Neutrophil (primary cell): Measurements from ENCODE around the gene CBLL2.

Source experiments
- H3K27ac ChIP-seq: fragments of 200-600 bp; sonication (generic); 2 replicates; pipeline ENCODE4 v1.5.1; 2016; ENCODE audit warnings: mild to moderate bottlenecking, moderate library complexity
- H3K27me3 ChIP-seq: fragments of 200-600 bp; sonication (generic); 2 replicates; pipeline ENCODE4 v1.6.0; 2016; ENCODE audit warnings: mild to moderate bottlenecking
- H3K36me3 ChIP-seq: fragments of 200-600 bp; sonication (generic); 2 replicates; pipeline ENCODE4 v1.5.1; 2017
- H3K4me1 ChIP-seq, 2 experiments: fragments of 200-600 bp in 1 of 2; sonication (generic) in 1 of 2; 1 replicate in 1 of 2; 2 replicates in 1 of 2; pipeline versions ENCODE4 v1.5.1 to v1.6.1; 2013 to 2016; ENCODE audit warnings: low read depth in 1 of 2, low read length in 1 of 2, mild to moderate bottlenecking in 1 of 2, moderate library complexity in 1 of 2; ENCODE audit not compliant: control insufficient read depth in 1 of 2, insufficient read depth in 1 of 2
- H3K4me3 ChIP-seq, 2 experiments: fragments of 200-600 bp in 1 of 2; sonication (generic) in 1 of 2; 1 replicate in 1 of 2; 2 replicates in 1 of 2; pipeline ENCODE4 v1.5.1; 2013 to 2016; ENCODE audit warnings: low read depth in 1 of 2, low read length in 1 of 2, mild to moderate bottlenecking in 1 of 2, moderate library complexity in 1 of 2
- H3K9me3 ChIP-seq: fragments of 200-600 bp; sonication (generic); 2 replicates; pipeline ENCODE4 v1.5.1; 2016
- CTCF ChIP-seq: fragments of 200-600 bp; sonication (generic); IDR thresholded peaks from 2 replicates; pipeline ENCODE4 v1.5.1; 2016; ENCODE audit warnings: antibody characterized with exemption

Gene CBLL2, protein sequence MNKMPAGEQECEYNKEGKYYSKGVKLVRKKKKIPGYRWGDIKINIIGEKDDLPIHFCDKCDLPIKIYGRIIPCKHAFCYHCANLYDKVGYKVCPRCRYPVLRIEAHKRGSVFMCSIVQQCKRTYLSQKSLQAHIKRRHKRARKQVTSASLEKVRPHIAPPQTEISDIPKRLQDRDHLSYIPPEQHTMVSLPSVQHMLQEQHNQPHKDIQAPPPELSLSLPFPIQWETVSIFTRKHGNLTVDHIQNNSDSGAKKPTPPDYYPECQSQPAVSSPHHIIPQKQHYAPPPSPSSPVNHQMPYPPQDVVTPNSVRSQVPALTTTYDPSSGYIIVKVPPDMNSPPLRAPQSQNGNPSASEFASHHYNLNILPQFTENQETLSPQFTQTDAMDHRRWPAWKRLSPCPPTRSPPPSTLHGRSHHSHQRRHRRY

DNA sequence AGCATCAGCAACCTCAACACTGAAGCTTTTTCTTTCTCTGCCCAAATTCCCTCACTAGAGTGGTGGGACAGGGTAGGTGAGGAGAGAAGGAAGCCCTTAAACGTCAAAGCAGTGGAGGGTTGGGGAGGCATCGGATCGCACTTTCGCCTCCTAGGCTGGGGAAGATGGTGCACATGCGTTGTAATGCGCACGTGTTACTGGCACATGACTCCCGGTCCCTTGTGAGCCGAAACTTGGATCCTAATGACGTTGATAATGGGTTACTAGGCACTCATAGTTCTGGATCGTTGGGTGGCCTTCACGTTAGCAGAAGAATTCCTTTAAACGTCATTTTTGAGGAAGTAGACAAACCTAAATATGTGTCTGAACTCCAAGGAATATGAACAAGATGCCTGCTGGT lies at the start of gene CBLL2:
TSS of gene CBLL2 (plus strand) at position 301 of the 400 bp plus-strand sequence. CDS start at position 380, 79 bp downstream.
- TF ChIP-seq CTCF: no peak
- H3K9me3 ChIP-seq: no peaks in the 10 kb centered on the region
- H3K4me3 ChIP-seq: no peak within 1 kb of the TSS
- no peak within 1 kb of the TSS for H3K27ac ChIP-seq
- no peaks in the 10 kb centered on the region for H3K4me1 ChIP-seq
- no peaks in the 10 kb centered on the region for H3K27me3 ChIP-seq
- no peaks in the 10 kb centered on the region for H3K36me3 ChIP-seq

GRCh38 chrX:22234380-22234779 lies 38.3 kb upstream of the CBLL2 start:
- H3K4me1 ChIP-seq: no peaks in the 10 kb centered on the region
- TF ChIP-seq CTCF: no peak
- no peak overlapping the region for H3K27ac ChIP-seq
- no peaks in the 10 kb centered on the region for H3K9me3 ChIP-seq
- H3K36me3 ChIP-seq: no peaks in the 10 kb centered on the region
- H3K27me3 ChIP-seq: no peaks in the 10 kb centered on the region
- H3K4me3 ChIP-seq: no peak overlapping the region

DNA sequence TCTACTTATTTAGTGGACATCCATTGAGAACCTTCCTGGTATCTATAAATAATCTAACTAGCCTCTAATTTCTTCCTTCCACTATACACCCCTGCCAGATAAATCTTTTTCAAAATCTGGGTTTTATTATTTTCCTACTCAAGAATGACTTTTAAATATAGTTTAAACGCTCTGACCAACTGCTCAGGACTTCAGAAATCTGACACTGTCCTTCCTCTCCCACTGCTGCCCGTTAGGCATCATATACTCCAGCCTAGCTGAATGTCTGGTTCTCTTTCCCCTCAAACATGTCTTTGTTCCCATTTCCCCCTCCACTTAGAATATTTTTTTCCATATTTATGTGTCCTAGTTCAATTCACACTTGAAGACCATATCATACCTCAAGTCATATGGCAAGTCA lies 35.2 kb upstream of the CBLL2 start:
- H3K9me3 ChIP-seq: no peaks in the 10 kb centered on the region
- no peak overlapping the region for H3K4me3 ChIP-seq
- no peaks in the 10 kb centered on the region for H3K27me3 ChIP-seq
- no peaks in the 10 kb centered on the region for H3K4me1 ChIP-seq
- H3K27ac ChIP-seq: no peak overlapping the region
- no peak for TF ChIP-seq CTCF
- H3K36me3 ChIP-seq: no peaks in the 10 kb centered on the region

DNA sequence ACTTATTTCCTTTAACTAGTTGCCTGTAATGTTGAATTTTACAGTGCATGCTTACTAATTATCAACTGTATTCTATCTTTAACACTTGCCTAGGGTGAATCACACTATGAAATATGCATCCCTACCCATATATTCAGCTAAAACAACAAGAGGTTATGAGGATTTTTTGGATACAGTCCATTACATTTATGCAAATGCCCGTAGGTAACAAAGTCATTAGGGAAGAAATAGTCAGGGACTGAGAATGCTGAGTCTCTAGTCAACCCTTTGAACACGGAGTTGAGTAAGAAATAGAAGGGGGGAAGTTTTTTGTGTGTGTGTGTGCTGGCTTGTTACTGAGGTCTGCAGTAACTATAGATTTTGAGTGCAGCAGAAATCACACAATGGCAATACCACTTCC lies 26.1 kb upstream of the CBLL2 start:
- Histone ChIP-seq H3K27ac (no peak overlapping the region), H3K9me3 (no peaks in the 10 kb centered on the region), H3K4me1 (no peaks in the 10 kb centered on the region), H3K36me3 (no peaks in the 10 kb centered on the region), H3K27me3 (no peaks in the 10 kb centered on the region), H3K4me3 (no peak overlapping the region)
- no peak for TF ChIP-seq CTCF

DNA sequence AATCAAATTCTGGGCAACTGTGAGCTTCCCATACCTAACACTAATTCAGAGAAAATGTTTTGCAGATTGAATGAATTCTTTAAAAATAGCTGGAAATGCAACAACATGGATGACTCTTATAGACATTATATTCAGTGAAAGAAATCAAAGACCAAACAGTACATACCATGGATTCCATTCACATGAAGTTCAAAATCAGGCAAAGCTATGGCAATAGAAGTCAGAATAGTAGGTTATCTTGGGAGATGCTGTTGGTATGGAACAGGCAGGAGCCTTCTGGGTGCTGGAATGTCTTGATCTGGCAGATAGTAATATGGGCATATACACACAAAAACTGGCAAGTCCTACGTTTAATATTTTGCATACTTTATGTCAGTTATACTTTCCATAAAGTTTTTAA lies 25.5 kb upstream of the CBLL2 start:
- Histone ChIP-seq H3K9me3 (no peaks in the 10 kb centered on the region), H3K27me3 (no peaks in the 10 kb centered on the region), H3K27ac (no peak overlapping the region), H3K4me1 (no peaks in the 10 kb centered on the region), H3K36me3 (no peaks in the 10 kb centered on the region), H3K4me3 (no peak overlapping the region)
- TF ChIP-seq CTCF: no peak
